ENCODE data around the gene DDX20. TPM values are rescaled to one million over a fixed set of nuclear protein-coding genes. Genes with fewer than 3 reads are reported as not detected.

DDX20 gene
- total RNA-seq, 1 experiment from 2014 or later = 8.4 TPM

DNA sequence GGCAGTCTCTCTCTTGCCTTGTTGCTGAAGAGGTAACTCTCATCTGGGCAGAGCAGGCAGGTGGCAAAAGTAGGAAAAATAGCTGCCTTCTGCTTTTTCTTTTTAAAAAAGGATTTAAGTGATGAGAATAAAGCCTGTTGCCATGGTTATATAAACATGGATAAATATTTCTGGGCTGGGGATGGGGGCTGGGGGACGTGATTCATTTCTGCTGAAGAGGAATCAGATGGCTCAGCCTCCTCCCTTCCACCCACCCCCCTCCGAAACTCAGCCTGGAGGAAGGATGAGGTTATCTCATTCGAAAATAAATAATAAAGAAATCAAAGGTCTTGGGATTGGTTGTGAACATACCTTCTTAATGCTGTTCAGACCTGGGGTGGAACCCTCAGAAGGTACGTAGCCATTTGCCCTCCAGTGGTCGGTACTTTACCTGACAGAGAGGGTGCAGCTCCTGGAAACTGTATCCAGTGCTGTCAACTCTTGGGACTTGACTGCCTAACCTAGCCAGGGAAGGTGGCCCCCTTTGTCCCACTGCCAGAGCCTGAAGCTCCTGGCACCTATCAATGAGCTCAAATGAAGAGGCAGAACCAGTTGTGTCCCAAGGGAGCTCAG is 12.7 kb upstream of the DDX20 start:
- no peak for DNase-seq
- TF ChIP-seq CTCF (conservative IDR thresholded peaks at IDR 0.05) (no peak), EZH2 (IDR thresholded peaks at IDR 0.05; ENCODE audit: low read depth) (no peak)
- POLR2A ChIA-PET (ENCODE audit: unreplicated experiment) = no interaction called here
- CTCF ChIA-PET = no interaction called here
- no peak overlapping the region for H3K4me2 ChIP-seq
- H3F3A ChIP-seq (ENCODE audit: insufficient read depth, low read depth) = no peaks in the 10 kb centered on the region; the same call in 1 of the 2 replicates
- H3K9me3 ChIP-seq (ENCODE audit: insufficient read depth, low read depth) = no peaks in the 10 kb centered on the region
- no peak overlapping the region for H3K27ac ChIP-seq
- no peaks in the 10 kb centered on the region for H3K79me2 ChIP-seq (ENCODE audit: low read depth)
- no TSS peak for BruUV-seq (replicated peaks)
- no peaks in the 10 kb centered on the region for H4K20me1 ChIP-seq (ENCODE audit: insufficient read depth)
- H3K27me3 ChIP-seq (ENCODE audit: insufficient read depth, low read depth) = peaks cover 29% of the 10 kb centered on the region; the same call in 1 of the 2 replicates
- H3K4me3 ChIP-seq = no peak overlapping the region
- intact Hi-C loops (cut with micrococcal nuclease; ENCODE audit: unreplicated experiment) = no loop called here
- H3K4me1 ChIP-seq (replicated peaks; ENCODE audit: insufficient read depth) = peaks cover 10% of the 10 kb centered on the region
- H3K9me2 ChIP-seq (ENCODE audit: insufficient read depth) = no peaks in the 10 kb centered on the region
- H3K36me3 ChIP-seq (ENCODE audit: low read depth) = no peaks in the 10 kb centered on the region
- no peak overlapping the region for H2AFZ ChIP-seq

GRCh38 chr1:111743679-111744101 is 12.0 kb upstream of the DDX20 start:
- TF ChIP-seq EZH2 (IDR thresholded peaks at IDR 0.05; ENCODE audit: low read depth) (no peak), CTCF (conservative IDR thresholded peaks at IDR 0.05) (no peak)
- H3K4me3 ChIP-seq = no peak overlapping the region
- H3K9me2 ChIP-seq (ENCODE audit: insufficient read depth) = no peaks in the 10 kb centered on the region
- H3K27ac ChIP-seq = no peak overlapping the region
- peaks cover 31% of the 10 kb centered on the region; the same call in 1 of the 2 replicates for H3K27me3 ChIP-seq (ENCODE audit: insufficient read depth, low read depth)
- no peak overlapping the region for H3K4me2 ChIP-seq
- H3K79me2 ChIP-seq (ENCODE audit: low read depth) = no peaks in the 10 kb centered on the region
- no TSS peak for BruUV-seq (replicated peaks)
- POLR2A ChIA-PET (ENCODE audit: unreplicated experiment) = no interaction called here
- no peaks in the 10 kb centered on the region for H3K9me3 ChIP-seq (ENCODE audit: insufficient read depth, low read depth)
- H3K36me3 ChIP-seq (ENCODE audit: low read depth) = no peaks in the 10 kb centered on the region
- H4K20me1 ChIP-seq (ENCODE audit: insufficient read depth) = no peaks in the 10 kb centered on the region
- no peak for DNase-seq
- CTCF ChIA-PET = no interaction called here
- H2AFZ ChIP-seq = no peak overlapping the region
- no peaks in the 10 kb centered on the region; the same call in 1 of the 2 replicates for H3F3A ChIP-seq (ENCODE audit: insufficient read depth, low read depth)
- H3K4me1 ChIP-seq (replicated peaks; ENCODE audit: insufficient read depth) = 0 out of 2 replicates have a peak, but pooled peaks cover 6% of the 10 kb centered on the region
- intact Hi-C loops (cut with micrococcal nuclease; ENCODE audit: unreplicated experiment) = no loop called here

GRCh38 chr1:111745675-111746613 is 9.8 kb upstream of the DDX20 start:
- POLR2A ChIA-PET (ENCODE audit: unreplicated experiment) = no interaction called here
- CTCF ChIA-PET = interaction anchor here (0.6 kb wide), 1 partner anchor 44 kb away, joined by 5 read pairs; no protein-coding TSS in a partner anchor
- Histone ChIP-seq H3K4me2 (no peak overlapping the region), H2AFZ (no peak overlapping the region), H3K27me3 (ENCODE audit: insufficient read depth, low read depth) (peaks cover 33% of the 10 kb centered on the region; the same call in 1 of the 2 replicates), H3K27ac (no peak overlapping the region), H3K9me3 (ENCODE audit: insufficient read depth, low read depth) (no peaks in the 10 kb centered on the region), H3K79me2 (ENCODE audit: low read depth) (no peaks in the 10 kb centered on the region), H3K9me2 (ENCODE audit: insufficient read depth) (no peaks in the 10 kb centered on the region), H3K4me3 (no peak overlapping the region), H3K36me3 (ENCODE audit: low read depth) (no peaks in the 10 kb centered on the region), H3F3A (ENCODE audit: insufficient read depth, low read depth) (no peaks in the 10 kb centered on the region), H4K20me1 (ENCODE audit: insufficient read depth) (no peaks in the 10 kb centered on the region), H3K4me1 (replicated peaks; ENCODE audit: insufficient read depth) (no peaks in the 10 kb centered on the region)
- no TSS peak for BruUV-seq (replicated peaks)
- no peak; the same call in 1 of the 2 replicates for TF ChIP-seq CTCF (conservative IDR thresholded peaks at IDR 0.05)
- TF ChIP-seq EZH2 (IDR thresholded peaks at IDR 0.05; ENCODE audit: low read depth) = no peak
- intact Hi-C loops (cut with micrococcal nuclease; ENCODE audit: unreplicated experiment) = no loop called here
- DNase-seq = no peak

Data from PC-9 (cell line).